ENCODE data around the gene SYF2. TPM values are rescaled to one million over a fixed set of nuclear protein-coding genes. Genes with fewer than 3 reads are reported as not detected.
A peak's percentile ranks its signal among the peaks of the same experiment; 100 is the strongest.

The SYF2 gene
- total and polyA plus RNA-seq, 2 of the 13 experiments (the other 11 are each of a cell fraction or from before 2014, with no cell fraction given), result 17.8 to 34.1 TPM

DNA sequence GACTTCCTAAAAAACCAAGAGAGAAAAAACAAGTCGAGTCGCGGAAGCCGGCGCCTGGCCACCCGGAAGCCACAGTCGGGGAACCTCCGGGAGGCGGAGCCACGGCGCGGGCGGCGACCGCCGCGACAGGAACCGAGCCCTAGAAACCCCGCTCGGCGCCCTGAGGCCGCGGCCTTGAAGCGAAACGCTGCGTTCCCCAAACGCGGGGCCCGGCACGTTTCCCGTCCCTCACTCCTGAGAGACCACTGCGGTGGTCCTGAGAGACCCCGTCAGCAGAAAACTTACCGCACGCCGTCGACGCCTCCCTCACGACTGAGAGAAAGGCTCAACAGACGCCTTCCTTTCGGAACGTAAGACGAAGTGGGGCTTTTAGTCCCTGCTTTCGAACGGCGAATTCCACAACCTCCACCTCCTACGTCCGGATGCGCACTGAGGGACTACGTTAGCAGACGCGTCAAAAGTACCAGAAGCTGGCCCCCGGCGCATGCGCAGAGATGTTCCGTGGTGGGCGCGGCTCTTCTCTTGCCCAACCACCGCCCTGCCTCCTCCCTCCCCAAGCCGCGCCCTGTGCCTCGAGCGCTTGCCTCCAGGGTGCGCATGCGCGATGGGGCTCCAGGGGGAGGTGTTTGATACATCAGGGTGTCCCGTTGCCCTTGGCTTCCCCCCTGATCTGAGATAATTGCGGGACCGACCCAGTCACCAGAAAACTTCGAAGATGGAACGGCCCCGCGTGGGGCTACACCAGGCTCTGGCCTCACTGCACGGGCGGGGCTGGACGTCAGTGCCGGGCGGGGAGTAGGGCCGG lies 14.9 kb upstream of the SYF2 start, which contains the start of gene RSRP1 (continued):
- TF ChIP-seq ETV5 (CRISPR knock-in tag; IDR thresholded peaks at IDR 0.05; ENCODE audit: borderline replicate concordance), result peak; percentile 80
- no peak for TF ChIP-seq FOXK2 (IDR thresholded peaks at IDR 0.05)
- TF ChIP-seq ZNF263 (CRISPR knock-in tag; IDR thresholded peaks at IDR 0.05), result no peak; the same call in 1 of the 2 replicates
- no peak for TF ChIP-seq TCF7 (IDR thresholded peaks at IDR 0.05; ENCODE audit: low read depth)
- TF ChIP-seq ZNF790 (CRISPR knock-in tag; IDR thresholded peaks at IDR 0.05; ENCODE audit: borderline replicate concordance), result peak; percentile 85; the same call in 1 of the 2 replicates
- peak; percentile 86; the same call in 1 of the 2 replicates for TF ChIP-seq MAF1 (CRISPR knock-in tag; IDR thresholded peaks at IDR 0.05; ENCODE audit: borderline replicate concordance)
- TF ChIP-seq IKZF4 (CRISPR knock-in tag; IDR thresholded peaks at IDR 0.05; ENCODE audit: borderline replicate concordance, low read depth, not compliant biosample characterization), result no peak
- no peak for TF ChIP-seq SOX6 (IDR thresholded peaks at IDR 0.05)
- TF ChIP-seq SOX6 (CRISPR knock-in tag; IDR thresholded peaks at IDR 0.05), result peak; percentile 58; the same call in 1 of the 2 replicates
- TF ChIP-seq ZKSCAN8 (CRISPR knock-in tag; IDR thresholded peaks at IDR 0.05; ENCODE audit: borderline replicate concordance), result 0 out of 2 replicates have a peak, but pooled peaks have one; percentile 83
- peak; percentile 65; the same call in 1 of the 2 replicates for TF ChIP-seq ZNF567 (CRISPR knock-in tag; IDR thresholded peaks at IDR 0.05; ENCODE audit: borderline replicate concordance)
- no peak for TF ChIP-seq ONECUT2 (CRISPR knock-in tag; IDR thresholded peaks at IDR 0.05)
- no peak for TF ChIP-seq NONO (IDR thresholded peaks at IDR 0.05)
- TF ChIP-seq NONO (CRISPR knock-in tag; conservative IDR thresholded peaks at IDR 0.05), result peak; percentile 61
- peak; percentile 72 for TF ChIP-seq ZNF746 (CRISPR knock-in tag; IDR thresholded peaks at IDR 0.05)
- TF ChIP-seq SIX4 (CRISPR knock-in tag; IDR thresholded peaks at IDR 0.05), result peak; percentile 21; the same call in 1 of the 2 replicates
- TF ChIP-seq, protein P1, sequence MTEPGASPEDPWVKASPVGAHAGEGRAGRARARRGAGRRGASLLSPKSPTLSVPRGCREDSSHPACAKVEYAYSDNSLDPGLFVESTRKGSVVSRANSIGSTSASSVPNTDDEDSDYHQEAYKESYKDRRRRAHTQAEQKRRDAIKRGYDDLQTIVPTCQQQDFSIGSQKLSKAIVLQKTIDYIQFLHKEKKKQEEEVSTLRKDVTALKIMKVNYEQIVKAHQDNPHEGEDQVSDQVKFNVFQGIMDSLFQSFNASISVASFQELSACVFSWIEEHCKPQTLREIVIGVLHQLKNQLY (CRISPR knock-in tag; IDR thresholded peaks at IDR 0.05), result peak; percentile 2; the same call in 1 of the 2 replicates
- TF ChIP-seq, protein P2, sequence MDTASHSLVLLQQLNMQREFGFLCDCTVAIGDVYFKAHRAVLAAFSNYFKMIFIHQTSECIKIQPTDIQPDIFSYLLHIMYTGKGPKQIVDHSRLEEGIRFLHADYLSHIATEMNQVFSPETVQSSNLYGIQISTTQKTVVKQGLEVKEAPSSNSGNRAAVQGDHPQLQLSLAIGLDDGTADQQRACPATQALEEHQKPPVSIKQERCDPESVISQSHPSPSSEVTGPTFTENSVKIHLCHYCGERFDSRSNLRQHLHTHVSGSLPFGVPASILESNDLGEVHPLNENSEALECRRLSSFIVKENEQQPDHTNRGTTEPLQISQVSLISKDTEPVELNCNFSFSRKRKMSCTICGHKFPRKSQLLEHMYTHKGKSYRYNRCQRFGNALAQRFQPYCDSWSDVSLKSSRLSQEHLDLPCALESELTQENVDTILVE (CRISPR knock-in tag; IDR thresholded peaks at IDR 0.05), result peak; percentile 87
- TF ChIP-seq, protein P3, sequence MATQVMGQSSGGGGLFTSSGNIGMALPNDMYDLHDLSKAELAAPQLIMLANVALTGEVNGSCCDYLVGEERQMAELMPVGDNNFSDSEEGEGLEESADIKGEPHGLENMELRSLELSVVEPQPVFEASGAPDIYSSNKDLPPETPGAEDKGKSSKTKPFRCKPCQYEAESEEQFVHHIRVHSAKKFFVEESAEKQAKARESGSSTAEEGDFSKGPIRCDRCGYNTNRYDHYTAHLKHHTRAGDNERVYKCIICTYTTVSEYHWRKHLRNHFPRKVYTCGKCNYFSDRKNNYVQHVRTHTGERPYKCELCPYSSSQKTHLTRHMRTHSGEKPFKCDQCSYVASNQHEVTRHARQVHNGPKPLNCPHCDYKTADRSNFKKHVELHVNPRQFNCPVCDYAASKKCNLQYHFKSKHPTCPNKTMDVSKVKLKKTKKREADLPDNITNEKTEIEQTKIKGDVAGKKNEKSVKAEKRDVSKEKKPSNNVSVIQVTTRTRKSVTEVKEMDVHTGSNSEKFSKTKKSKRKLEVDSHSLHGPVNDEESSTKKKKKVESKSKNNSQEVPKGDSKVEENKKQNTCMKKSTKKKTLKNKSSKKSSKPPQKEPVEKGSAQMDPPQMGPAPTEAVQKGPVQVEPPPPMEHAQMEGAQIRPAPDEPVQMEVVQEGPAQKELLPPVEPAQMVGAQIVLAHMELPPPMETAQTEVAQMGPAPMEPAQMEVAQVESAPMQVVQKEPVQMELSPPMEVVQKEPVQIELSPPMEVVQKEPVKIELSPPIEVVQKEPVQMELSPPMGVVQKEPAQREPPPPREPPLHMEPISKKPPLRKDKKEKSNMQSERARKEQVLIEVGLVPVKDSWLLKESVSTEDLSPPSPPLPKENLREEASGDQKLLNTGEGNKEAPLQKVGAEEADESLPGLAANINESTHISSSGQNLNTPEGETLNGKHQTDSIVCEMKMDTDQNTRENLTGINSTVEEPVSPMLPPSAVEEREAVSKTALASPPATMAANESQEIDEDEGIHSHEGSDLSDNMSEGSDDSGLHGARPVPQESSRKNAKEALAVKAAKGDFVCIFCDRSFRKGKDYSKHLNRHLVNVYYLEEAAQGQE (IDR thresholded peaks at IDR 0.05; ENCODE audit: borderline replicate concordance in 1 of 2, low read depth in 1 of 2, low read length in 2 of 2), result peak in 1 of 2 experiments; percentile 57; a peak in 1 of 4 replicates
- TF ChIP-seq FOSL2 (CRISPR knock-in tag; IDR thresholded peaks at IDR 0.05), result peak; percentile 43
- peak; percentile 34; the same call in 1 of the 2 replicates for TF ChIP-seq ZNF160 (CRISPR knock-in tag; IDR thresholded peaks at IDR 0.05)
- peak; percentile 49 for TF ChIP-seq TBX2 (CRISPR knock-in tag; IDR thresholded peaks at IDR 0.05; ENCODE audit: borderline replicate concordance)
- TF ChIP-seq ISL2 (CRISPR knock-in tag; IDR thresholded peaks at IDR 0.05), result peak; percentile 75
- peak; percentile 57; the same call in 1 of the 2 replicates for TF ChIP-seq WIZ (CRISPR knock-in tag; IDR thresholded peaks at IDR 0.05)
- peak; percentile 79; the same call in 1 of the 2 replicates for TF ChIP-seq MIER3 (CRISPR knock-in tag; IDR thresholded peaks at IDR 0.05; ENCODE audit: borderline replicate concordance)
- no peak for TF ChIP-seq HOXA9 (CRISPR knock-in tag; IDR thresholded peaks at IDR 0.05; ENCODE audit: borderline replicate concordance)
- TF ChIP-seq NFE2L2 (IDR thresholded peaks at IDR 0.05; ENCODE audit: low read length), result no peak

Data from HepG2 (cell line).